ENCODE measurements around the gene KCNK15.
"Not testable (repeated sequence)": the region's sequence is repeated elsewhere in the genome, so short reads cannot be mapped to it uniquely, and the experiment has no call there.

Gene KCNK15

GRCh38 chr20:44745598-44746366 lies at the start of gene KCNK15:
KCNK15 (plus strand) TSS chr20:44745865; CDS start chr20:44745911, 46 bp downstream.
- DNase-seq = peak in 5 of 6 experiments; percentile 9 to 34 (median 16)

- DNase-seq = no peak
Observed at GRCh38 chr20:44696315-44696714, 49.4 kb upstream of the KCNK15 start.

- DNase-seq = not testable (repeated sequence)
Observed at GRCh38 chr20:44697041-44697440, 48.6 kb upstream of the KCNK15 start.

GRCh38 chr20:44698351-44698750 lies 47.3 kb upstream of the KCNK15 start:
- DNase-seq = no peak

- DNase-seq = no peak
Observed at GRCh38 chr20:44700306-44700705, 45.4 kb upstream of the KCNK15 start.

- DNase-seq = no peak
Observed at GRCh38 chr20:44701118-44701857, 44.4 kb upstream of the KCNK15 start.

- DNase-seq = no peak
Observed at GRCh38 chr20:44701858-44702256, 43.8 kb upstream of the KCNK15 start.

- DNase-seq = no peak
Observed at GRCh38 chr20:44702776-44703175, 42.9 kb upstream of the KCNK15 start.

GRCh38 chr20:44703183-44703925 lies 42.3 kb upstream of the KCNK15 start:
- DNase-seq = no peak

GRCh38 chr20:44703956-44704488 lies 41.6 kb upstream of the KCNK15 start:
- no peak for DNase-seq

GRCh38 chr20:44704551-44704971 lies 41.1 kb upstream of the KCNK15 start:
- DNase-seq = no peak

- no peak for DNase-seq
Observed at GRCh38 chr20:44705364-44706094, 40.1 kb upstream of the KCNK15 start.

- no peak for DNase-seq
Observed at GRCh38 chr20:44706301-44707017, 39.2 kb upstream of the KCNK15 start.

- DNase-seq = no peak
Observed at GRCh38 chr20:44707018-44707579, 38.6 kb upstream of the KCNK15 start.

- DNase-seq = no peak
Observed at GRCh38 chr20:44709380-44709779, 36.3 kb upstream of the KCNK15 start.

- no peak for DNase-seq
Observed at GRCh38 chr20:44709797-44710196, 35.9 kb upstream of the KCNK15 start.

GRCh38 chr20:44711237-44711636 lies 34.4 kb upstream of the KCNK15 start:
- DNase-seq = no peak

GRCh38 chr20:44714102-44714700 lies 31.5 kb upstream of the KCNK15 start:
- no peak for DNase-seq

GRCh38 chr20:44714701-44715498 lies 30.8 kb upstream of the KCNK15 start, which contains the start of gene CCN5:
CCN5 (plus strand) TSS chr20:44715369; CDS start chr20:44715391, 22 bp downstream.
- DNase-seq = no peak
